HG02973 (cell line): ENCODE measurements around the gene ZNF519.

Experiments
- ATAC-seq: cut with Tn5 transposase; IDR thresholded peaks from one replicate; pipeline ENCODE4 v1.9.1; 2021; ENCODE audit warnings: moderate library complexity; ENCODE audit not compliant: unreplicated experiment

The ZNF519 gene

DNA sequence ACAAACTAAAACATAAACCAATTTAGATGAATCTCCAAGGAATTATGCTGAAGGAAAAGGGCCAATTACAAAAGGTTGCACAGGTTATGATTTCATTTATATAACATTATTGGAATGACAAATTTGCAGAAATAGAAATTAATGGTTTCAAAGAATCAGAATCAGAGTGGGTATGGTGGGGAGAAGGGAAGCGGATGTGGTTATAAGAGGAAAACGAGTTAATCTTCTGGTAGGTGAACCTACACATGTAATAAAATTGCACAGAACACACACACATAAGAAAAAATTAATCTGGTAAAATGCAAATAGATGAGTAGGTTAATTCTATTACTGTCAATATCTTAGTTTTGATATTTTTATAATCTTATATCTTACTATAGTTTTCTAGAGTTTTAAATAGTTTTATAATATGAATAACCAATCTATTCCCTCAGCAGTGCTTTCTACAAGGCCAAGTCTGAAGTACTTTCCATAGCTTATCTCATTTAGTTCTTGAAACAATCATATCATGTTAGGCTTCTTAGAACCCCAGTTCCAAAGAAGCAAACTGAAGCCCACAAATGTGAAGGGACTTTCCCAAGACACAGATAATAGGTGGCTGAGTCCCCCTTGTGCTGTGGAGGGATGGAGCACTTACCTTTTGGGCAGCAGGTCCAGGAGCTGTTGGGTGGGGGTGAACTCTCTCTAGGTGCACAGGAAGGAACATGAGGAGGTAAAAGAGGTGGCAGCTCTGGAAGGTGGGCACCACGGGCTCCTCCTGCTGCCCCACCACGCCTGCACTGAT is 31.5 kb downstream of the ZNF519 start:
- no peak for ATAC-seq

DNA sequence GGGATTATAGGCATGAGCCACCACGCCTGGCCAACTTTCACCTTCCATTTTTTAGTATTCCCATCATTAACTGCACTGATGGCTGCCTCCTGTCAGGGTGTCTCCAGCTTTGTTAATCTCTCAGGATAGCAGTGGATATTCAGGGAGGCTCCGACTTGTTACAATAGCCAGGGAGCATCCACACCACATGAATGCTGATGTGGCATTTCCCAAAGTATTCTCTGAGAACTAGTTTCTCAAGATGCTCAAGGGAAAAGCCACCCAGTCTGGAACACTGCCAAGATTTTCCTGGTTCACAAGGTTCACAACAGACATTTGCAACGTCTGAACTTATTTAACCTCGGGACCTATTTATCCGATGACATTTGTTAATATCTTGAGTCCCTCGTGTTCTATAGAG is 33.8 kb downstream of the ZNF519 start:
- no peak for ATAC-seq

- no peak for ATAC-seq
Measured at GRCh38 chr18:14097761-14098160, 34.5 kb downstream of the ZNF519 start.

DNA sequence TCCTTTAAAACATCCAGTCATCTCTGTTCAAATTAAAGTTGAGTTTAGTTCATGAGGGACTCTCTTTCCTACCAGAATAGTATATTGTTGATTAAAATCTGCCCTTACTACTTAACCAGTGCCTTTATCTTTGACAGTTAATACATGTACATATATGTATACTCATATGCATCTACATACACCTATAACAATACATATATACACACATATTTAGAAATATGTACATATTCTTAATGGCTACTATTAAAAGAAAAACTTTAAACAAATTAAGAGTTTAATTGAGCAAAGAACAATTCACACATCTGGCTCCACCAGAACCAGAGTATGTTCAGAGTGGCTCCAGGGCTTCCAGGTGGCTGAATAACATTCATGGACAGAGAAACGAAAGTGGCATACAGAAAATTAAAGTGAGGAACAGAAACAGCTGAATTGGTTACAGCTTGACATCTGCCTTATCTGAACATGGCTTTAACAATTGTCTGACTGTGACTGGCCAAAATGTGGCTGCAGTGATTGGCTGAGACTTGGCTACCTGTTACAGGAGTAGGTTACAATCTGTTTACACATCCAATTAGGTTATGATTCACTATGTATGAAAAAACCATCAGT is 38.8 kb downstream of the ZNF519 start:
- no peak for ATAC-seq

- ATAC-seq, result no peak
Measured at GRCh38 chr18:14092625-14093306, 39.5 kb downstream of the ZNF519 start.

DNA sequence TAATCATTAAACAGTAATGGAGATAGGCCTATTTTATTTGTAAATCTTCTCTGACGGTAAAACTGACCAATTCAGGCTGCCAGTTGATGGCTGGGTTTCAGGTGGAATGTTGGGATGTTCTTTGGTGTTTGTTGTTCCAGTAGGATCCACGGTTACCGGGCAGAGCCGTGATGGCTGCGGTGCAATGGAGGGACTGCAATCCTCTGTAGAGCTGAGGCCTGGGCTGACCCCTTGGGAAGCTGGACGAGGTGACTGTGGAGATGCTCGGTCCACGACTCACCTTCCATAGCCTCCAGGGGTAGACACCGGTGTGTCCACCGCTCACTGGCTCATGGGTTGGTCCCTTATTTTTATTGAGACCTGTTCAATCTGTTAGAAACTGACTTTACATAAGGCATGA is 42.5 kb downstream of the ZNF519 start:
- ATAC-seq, result no peak

DNA sequence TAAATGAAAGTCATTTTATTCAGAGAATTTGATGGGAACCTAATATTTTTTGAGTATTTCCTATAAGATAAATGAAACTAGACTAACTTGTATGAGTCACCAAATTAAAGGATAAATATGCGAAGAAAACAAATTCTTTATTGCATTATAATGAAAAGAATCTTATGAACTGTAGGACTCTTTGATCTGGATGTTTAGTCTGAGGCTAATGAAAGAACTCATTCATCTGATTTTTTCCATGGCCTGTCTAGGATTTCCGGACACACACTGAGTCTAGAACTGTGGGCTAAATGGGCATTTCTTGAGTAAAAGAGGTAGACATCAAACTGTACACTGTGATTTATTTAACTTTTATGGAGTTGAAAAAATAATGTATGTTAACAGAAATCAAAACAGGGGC is 43.0 kb downstream of the ZNF519 start:
- ATAC-seq, result no peak

DNA sequence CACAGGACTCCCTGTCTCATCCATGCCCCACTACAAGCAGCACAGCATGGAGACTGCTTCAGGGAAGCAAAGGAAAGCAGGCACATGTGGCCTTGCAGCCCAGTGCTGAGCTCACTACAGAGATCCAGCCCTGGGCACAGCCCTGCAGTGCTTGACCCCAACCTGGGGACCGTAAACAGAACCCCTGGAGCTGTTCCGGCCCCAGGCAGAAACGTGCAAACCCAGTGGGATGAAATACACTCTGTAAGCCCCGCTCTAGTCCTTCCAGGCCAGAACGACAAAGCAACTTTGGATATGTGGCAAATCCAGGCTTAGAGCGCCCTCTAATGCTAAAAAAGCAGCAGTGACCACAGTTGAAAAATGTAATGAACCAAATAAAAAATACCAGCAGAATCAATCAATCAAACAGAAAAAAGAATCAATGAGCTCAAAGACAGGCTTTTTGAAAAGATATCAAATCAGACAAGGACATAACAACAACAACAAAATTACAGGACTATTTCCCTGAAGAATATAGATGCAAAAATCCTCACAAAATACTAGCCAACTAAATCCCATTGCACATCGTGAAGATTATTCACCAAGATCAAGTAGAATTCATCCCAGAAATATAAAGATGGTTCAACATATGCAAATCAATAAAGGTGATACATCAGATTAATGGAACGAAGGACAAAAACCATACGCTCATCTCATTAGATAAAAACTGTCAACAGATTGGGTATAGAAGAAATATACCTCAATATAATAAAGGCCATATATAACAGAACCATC is 45.6 kb downstream of the ZNF519 start:
- ATAC-seq, result no peak

DNA sequence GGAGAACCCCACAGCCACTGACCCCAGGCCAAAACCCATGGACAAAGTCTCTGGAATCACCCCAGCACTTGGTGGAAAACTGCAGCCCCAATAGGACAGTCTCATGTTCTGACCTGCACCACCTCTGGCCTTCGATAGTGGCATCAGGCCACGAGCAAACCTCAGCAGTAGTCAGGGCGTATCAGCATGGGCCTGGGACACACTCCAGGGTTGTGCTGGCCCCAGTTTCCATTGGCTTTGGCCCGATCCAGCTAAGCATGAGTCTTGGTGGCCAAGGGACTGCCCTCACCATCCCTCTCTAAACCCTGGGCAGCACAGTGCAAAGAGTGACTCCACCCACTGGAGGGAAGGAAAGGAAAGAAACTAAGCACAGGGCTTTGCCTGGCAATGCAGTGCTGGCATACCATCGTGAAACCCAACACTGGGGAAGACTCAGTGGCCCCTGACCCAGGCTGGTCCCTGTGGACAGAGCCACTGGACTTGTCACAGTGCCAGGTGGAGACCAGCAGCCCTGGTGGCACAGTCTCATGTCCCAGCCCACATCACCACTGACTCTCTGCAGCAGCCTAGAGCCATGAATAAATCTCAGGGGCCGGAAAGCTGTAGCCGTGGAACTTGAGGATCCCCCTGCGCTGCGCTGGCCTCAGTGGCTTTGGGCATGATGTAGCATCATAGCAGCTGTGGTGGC is 46.3 kb downstream of the ZNF519 start:
- no peak for ATAC-seq

DNA sequence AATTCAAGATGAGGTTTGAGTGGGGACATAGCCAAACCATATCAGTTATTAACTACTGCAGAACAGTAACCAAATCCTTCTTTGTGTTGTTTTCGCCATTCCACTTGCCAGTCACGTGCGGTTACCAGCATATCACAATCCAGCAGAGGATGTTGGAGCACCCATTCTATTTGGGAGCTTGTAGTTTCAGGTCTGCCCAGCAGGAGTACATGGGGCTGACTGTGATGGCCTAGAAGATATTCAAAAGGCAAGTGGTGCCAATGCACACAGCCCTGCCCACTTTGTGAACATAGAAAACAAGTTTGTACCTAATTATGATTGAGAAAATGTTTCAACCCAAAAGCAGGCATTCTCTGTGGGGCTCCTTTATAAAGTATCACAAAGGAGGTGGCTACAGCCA is 57.0 kb downstream of the ZNF519 start:
- ATAC-seq, result no peak

- no peak for ATAC-seq
Measured at GRCh38 chr18:14074187-14074586, 58.0 kb downstream of the ZNF519 start.

GRCh38 chr18:14053661-14054060 is 78.6 kb downstream of the ZNF519 start:
- no peak for ATAC-seq
